Lung (tissue), 12 donors: ENCODE measurements around the gene NOSTRIN. TPM values are rescaled to one million over a fixed set of nuclear protein-coding genes. Genes with fewer than 3 reads are reported as not detected.

Experiments
- ATAC-seq: fragments of 200-7000 bp; cut with Tn5 transposase; one replicate; pipeline ENCODE4 v1.9.1; 2020; ENCODE audit warnings: moderate number of reproducible peaks; ENCODE audit not compliant: insufficient read depth, low FRiP score
- DNase-seq, 3 donors: peaks; one replicate each; pipeline ENCODE4 v3.0.0-alpha.2; 2013 to 2017
- H3K27ac ChIP-seq, 2 donors: one replicate each; pipeline ENCODE4 v1.5.1; 2013; ENCODE audit warnings: mild to moderate bottlenecking in 2 of 2, moderate library complexity in 2 of 2, control low read depth in 1 of 2, inconsistent platforms in 1 of 2, low read depth in 1 of 2, low read length in 1 of 2
- H3K27me3 ChIP-seq, 3 donors: one replicate each; pipeline ENCODE4 v1.5.1; 2013; ENCODE audit warnings: low read length in 2 of 3; ENCODE audit not compliant: control insufficient read depth in 3 of 3, insufficient read depth in 3 of 3
- H3K36me3 ChIP-seq, 4 donors: one replicate each; pipeline ENCODE4 v1.5.1; 2013; ENCODE audit warnings: low read length in 4 of 4, mild to moderate bottlenecking in 1 of 4, moderate library complexity in 1 of 4; ENCODE audit not compliant: control insufficient read depth in 4 of 4, insufficient read depth in 4 of 4
- H3K4me1 ChIP-seq, 5 donors: one replicate each; pipeline ENCODE4 v1.5.1; 2013; ENCODE audit warnings: low read length in 5 of 5, mild to moderate bottlenecking in 2 of 5, moderate library complexity in 1 of 5; ENCODE audit not compliant: control insufficient read depth in 5 of 5, insufficient read depth in 5 of 5
- H3K4me3 ChIP-seq: one replicate; pipeline ENCODE4 v1.5.1; 2013; ENCODE audit warnings: mild to moderate bottlenecking, control low read depth, moderate library complexity
- H3K9ac ChIP-seq, 2 donors: one replicate each; pipeline ENCODE4 v1.5.1; 2013; ENCODE audit warnings: low read length in 2 of 2, control low read depth in 1 of 2; ENCODE audit not compliant: insufficient read depth in 1 of 2
- H3K9me3 ChIP-seq, 4 donors: one replicate each; pipeline ENCODE4 v1.5.1; 2013; ENCODE audit warnings: low read length in 3 of 4, mild to moderate bottlenecking in 1 of 4, moderate library complexity in 1 of 4; ENCODE audit not compliant: control insufficient read depth in 4 of 4, insufficient read depth in 3 of 4
- CTCF ChIP-seq: IDR thresholded peaks from 2 replicates; pipeline ENCODE4 v1.5.1; 2012; ENCODE audit warnings: mild to moderate bottlenecking; ENCODE audit errors: control extremely low read depth, extremely low read depth
- WGBS, 2 donors: extraction: QIAGEN DNeasy Blood & Tissue Kit; methylation state at CpG; one replicate each; pipeline ENCODE4 v1.1.7; 2013; 5-methylcytosine and 5-hydroxymethylcytosine counted together
- polyA plus RNA-seq, 2 donors: library from polyadenylated mRNA; stranded (reverse); fragments of 200-250 nt; gene quantifications; one replicate each; pipeline ENCODE4 v1.2.1, GENCODE V29; 2013
- total RNA-seq, 2 donors: library from RNA; depleted of rRNA in 1 of 2; stranded (reverse); fragments of >200 nt in 1 of 2; gene quantifications; one replicate each; pipeline ENCODE4 v1.2.1, GENCODE V29; 2014 to 2021
- donor health status: control.
- donor health status: control.
- donor health status: Bipolar disorder and iron deficiency.
- donor health status: healthy.
- donor health status: DM: yes; HTN: yes; CAD: no.

The NOSTRIN gene
- total and polyA plus RNA-seq, 4 donors = 15.5 to 57.5 (median 33.7) TPM

GRCh38 chr2:168780669-168781071 lies 21.8 kb upstream of the NOSTRIN start:
- Histone ChIP-seq H3K27ac (no peak overlapping the region), H3K9ac (no peak overlapping the region), H3K36me3 (no peaks in the 10 kb centered on the region), H3K9me3 (peaks cover 0 to 2% (median 0%) of the 10 kb centered on the region in 4 donors), H3K4me1 (peaks cover 0 to 12% (median 1%) of the 10 kb centered on the region in 5 donors), H3K4me3 (no peak overlapping the region), H3K27me3 (no peaks in the 10 kb centered on the region)
- DNase-seq (peak in 2 of 3 donors; percentile 34 to 47), ATAC-seq (no peak)
- 51 to 65% methylated on average over 1 of the region's 1 CpG for WGBS, 2 donors
- no peak for TF ChIP-seq CTCF

- TF ChIP-seq CTCF = no peak
- 62 to 67% methylated on average over 2 of the region's 2 CpGs for WGBS, 2 donors
Measured at GRCh38 chr2:168781191-168781817, 21.1 kb upstream of the NOSTRIN start.

GRCh38 chr2:168782271-168782670 lies 20.2 kb upstream of the NOSTRIN start:
- peaks cover 0 to 2% (median 0%) of the 10 kb centered on the region in 4 donors for H3K9me3 ChIP-seq
- H3K9ac ChIP-seq = no peak overlapping the region
- no peak overlapping the region for H3K27ac ChIP-seq
- DNase-seq (no peak), ATAC-seq (no peak)
- no peaks in the 10 kb centered on the region for H3K36me3 ChIP-seq
- H3K4me3 ChIP-seq = no peak overlapping the region
- WGBS, 2 donors = 81 to 91% methylated on average over 4 of the region's 4 CpGs
- no peaks in the 10 kb centered on the region for H3K27me3 ChIP-seq
- H3K4me1 ChIP-seq = peaks cover 0 to 12% (median 3%) of the 10 kb centered on the region in 5 donors
- no peak for TF ChIP-seq CTCF

More at GRCh38 chr2:168781191-168781817, 21.1 kb upstream of the NOSTRIN start:
- H3K4me1 ChIP-seq = peaks cover 0 to 12% (median 1%) of the 10 kb centered on the region in 5 donors
- no peak overlapping the region for H3K4me3 ChIP-seq
- H3K9ac ChIP-seq = no peak overlapping the region
- no peaks in the 10 kb centered on the region for H3K27me3 ChIP-seq
- H3K27ac ChIP-seq = no peak overlapping the region
- DNase-seq (no peak), ATAC-seq (no peak)
- no peaks in the 10 kb centered on the region for H3K36me3 ChIP-seq
- peaks cover 0 to 2% (median 0%) of the 10 kb centered on the region in 4 donors for H3K9me3 ChIP-seq
